ENCODE measurements around the gene CDNF.

The CDNF gene

GRCh38 chr10:14798636-14799035, 39.2 kb downstream of the CDNF start:
- no peak for DNase-seq (ENCODE audit: low read depth, low spot score)
- H3K9me3 ChIP-seq (ENCODE audit: control insufficient read depth, insufficient read depth, low read length) = no peaks in the 10 kb centered on the region
- H3K27me3 ChIP-seq (ENCODE audit: control insufficient read depth, insufficient read depth, low read length) = no peaks in the 10 kb centered on the region
- WGBS (ENCODE audit: insufficient coverage, insufficient read length) = no CpG with 5 or more reads among the region's 5 CpGs
- no peaks in the 10 kb centered on the region for H3K36me3 ChIP-seq (ENCODE audit: control insufficient read depth, insufficient read depth, low read length)
- no peak overlapping the region for H3K27ac ChIP-seq (ENCODE audit: low read length)
- H3K4me3 ChIP-seq (ENCODE audit: low read length) = no peak overlapping the region
- H3K4me1 ChIP-seq (ENCODE audit: control insufficient read depth, insufficient read depth, low read length) = no peaks in the 10 kb centered on the region

GRCh38 chr10:14787938-14788337, 49.9 kb downstream of the CDNF start:
- H3K4me3 ChIP-seq (ENCODE audit: low read length) = no peak overlapping the region
- no CpG with 5 or more reads among the region's 5 CpGs for WGBS (ENCODE audit: insufficient coverage, insufficient read length)
- no peak for DNase-seq (ENCODE audit: low read depth, low spot score)
- no peaks in the 10 kb centered on the region for H3K4me1 ChIP-seq (ENCODE audit: control insufficient read depth, insufficient read depth, low read length)
- no peak overlapping the region for H3K27ac ChIP-seq (ENCODE audit: low read length)
- H3K9me3 ChIP-seq (ENCODE audit: control insufficient read depth, insufficient read depth, low read length) = no peaks in the 10 kb centered on the region
- no peaks in the 10 kb centered on the region for H3K36me3 ChIP-seq (ENCODE audit: control insufficient read depth, insufficient read depth, low read length)
- no peaks in the 10 kb centered on the region for H3K27me3 ChIP-seq (ENCODE audit: control insufficient read depth, insufficient read depth, low read length)

DNA sequence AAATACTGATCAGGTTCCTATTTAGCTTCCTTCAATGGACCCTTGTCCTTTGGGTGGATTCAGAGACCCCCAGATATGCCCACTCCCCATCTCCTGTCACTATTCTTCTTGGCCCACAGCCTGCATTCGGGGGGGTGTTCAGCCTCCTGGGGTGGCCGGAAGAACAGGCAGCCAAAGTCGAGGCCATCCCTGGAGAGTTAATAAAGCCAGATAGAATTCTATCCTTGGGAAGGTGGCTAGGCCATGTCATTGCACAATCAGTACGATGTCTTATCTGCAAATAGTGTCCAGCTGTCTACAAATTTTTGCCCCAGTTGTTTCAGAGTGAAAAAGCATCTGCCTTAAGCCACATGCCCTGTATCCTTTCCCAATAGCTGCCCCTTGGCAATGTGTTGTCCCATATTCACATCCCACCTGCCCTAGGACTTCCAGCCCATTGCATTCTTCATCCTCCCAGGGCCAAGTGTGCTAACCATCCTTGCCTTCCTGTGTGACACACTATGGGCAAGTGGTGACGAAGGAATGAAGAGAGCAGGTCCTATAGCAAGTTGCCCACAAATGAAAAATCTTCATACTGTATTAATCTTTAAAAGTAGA, 53.3 kb downstream of the CDNF start:
- no peak for DNase-seq (ENCODE audit: low read depth, low spot score)
- Histone ChIP-seq H3K27me3 (ENCODE audit: control insufficient read depth, insufficient read depth, low read length) (no peaks in the 10 kb centered on the region), H3K36me3 (ENCODE audit: control insufficient read depth, insufficient read depth, low read length) (no peaks in the 10 kb centered on the region), H3K9me3 (ENCODE audit: control insufficient read depth, insufficient read depth, low read length) (no peaks in the 10 kb centered on the region), H3K4me1 (ENCODE audit: control insufficient read depth, insufficient read depth, low read length) (no peaks in the 10 kb centered on the region), H3K27ac (ENCODE audit: low read length) (no peak overlapping the region), H3K4me3 (ENCODE audit: low read length) (no peak overlapping the region)
- no CpG with 5 or more reads among the region's 5 CpGs for WGBS (ENCODE audit: insufficient coverage, insufficient read length)

DNA sequence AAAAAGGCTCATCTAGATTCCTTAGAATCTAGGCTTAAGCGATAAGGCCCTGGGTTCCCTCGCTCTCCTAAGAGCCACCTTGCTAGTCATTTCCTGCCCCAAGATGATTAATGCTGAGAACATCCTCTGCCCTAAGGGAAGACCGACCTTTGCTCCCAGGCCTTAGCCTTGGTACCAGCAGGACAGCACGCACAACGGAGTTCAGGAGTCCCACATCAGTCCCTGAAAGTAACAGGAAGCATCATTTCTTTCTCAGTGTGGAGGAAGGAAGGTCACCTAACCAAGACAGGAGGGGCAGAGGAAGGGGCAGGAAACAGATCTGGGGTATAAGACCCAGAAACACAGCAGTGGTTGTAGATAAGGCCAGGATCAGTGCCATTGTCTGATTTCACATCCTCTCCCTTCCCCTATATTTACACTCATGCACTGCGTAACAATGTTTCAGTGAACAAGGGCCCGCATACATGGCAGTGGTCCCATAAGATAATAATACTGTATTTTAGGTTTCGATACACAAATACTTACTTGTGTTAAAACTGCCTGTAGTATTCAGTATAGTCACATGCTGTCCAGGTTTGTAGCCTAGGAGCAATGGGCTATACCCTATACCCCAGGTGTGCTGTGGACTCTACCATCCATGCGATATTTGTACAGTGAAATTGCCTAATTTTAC, 55.0 kb downstream of the CDNF start:
- Histone ChIP-seq H3K4me1 (ENCODE audit: control insufficient read depth, insufficient read depth, low read length) (no peaks in the 10 kb centered on the region), H3K9me3 (ENCODE audit: control insufficient read depth, insufficient read depth, low read length) (no peaks in the 10 kb centered on the region), H3K4me3 (ENCODE audit: low read length) (no peak overlapping the region), H3K27ac (ENCODE audit: low read length) (no peak overlapping the region), H3K36me3 (ENCODE audit: control insufficient read depth, insufficient read depth, low read length) (no peaks in the 10 kb centered on the region), H3K27me3 (ENCODE audit: control insufficient read depth, insufficient read depth, low read length) (no peaks in the 10 kb centered on the region)
- no peak for DNase-seq (ENCODE audit: low read depth, low spot score)
- WGBS (ENCODE audit: insufficient coverage, insufficient read length) = no CpG with 5 or more reads among the region's 9 CpGs

DNA sequence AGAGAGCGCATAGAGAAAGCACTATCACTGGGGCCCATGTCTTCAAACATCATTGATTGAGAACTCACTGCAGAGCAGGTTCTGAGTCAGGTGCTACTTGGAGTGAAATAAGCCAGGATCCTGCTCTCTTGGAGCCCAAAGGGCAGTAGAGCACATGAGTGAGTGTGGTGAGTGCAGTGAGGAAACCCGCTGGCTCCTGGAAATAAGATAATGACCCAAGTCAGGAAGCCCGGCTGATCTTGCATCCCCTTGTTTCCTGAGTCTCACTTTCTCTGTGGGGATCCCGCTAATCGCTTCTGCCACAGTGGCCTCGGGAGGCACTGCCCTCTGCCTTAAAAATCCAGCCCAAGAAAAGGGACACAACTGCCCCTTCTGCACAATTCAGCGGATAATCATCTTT, 56.1 kb downstream of the CDNF start:
- no peak overlapping the region for H3K4me3 ChIP-seq (ENCODE audit: low read length)
- DNase-seq (ENCODE audit: low read depth, low spot score) = no peak
- H3K4me1 ChIP-seq (ENCODE audit: control insufficient read depth, insufficient read depth, low read length) = no peaks in the 10 kb centered on the region
- no peak overlapping the region for H3K27ac ChIP-seq (ENCODE audit: low read length)
- H3K36me3 ChIP-seq (ENCODE audit: control insufficient read depth, insufficient read depth, low read length) = no peaks in the 10 kb centered on the region
- no CpG with 5 or more reads among the region's 7 CpGs for WGBS (ENCODE audit: insufficient coverage, insufficient read length)
- H3K27me3 ChIP-seq (ENCODE audit: control insufficient read depth, insufficient read depth, low read length) = no peaks in the 10 kb centered on the region
- H3K9me3 ChIP-seq (ENCODE audit: control insufficient read depth, insufficient read depth, low read length) = no peaks in the 10 kb centered on the region

- Histone ChIP-seq H3K27ac (ENCODE audit: low read length) (no peak overlapping the region), H3K4me1 (ENCODE audit: control insufficient read depth, insufficient read depth, low read length) (no peaks in the 10 kb centered on the region), H3K36me3 (ENCODE audit: control insufficient read depth, insufficient read depth, low read length) (no peaks in the 10 kb centered on the region), H3K27me3 (ENCODE audit: control insufficient read depth, insufficient read depth, low read length) (no peaks in the 10 kb centered on the region), H3K4me3 (ENCODE audit: low read length) (no peak overlapping the region), H3K9me3 (ENCODE audit: control insufficient read depth, insufficient read depth, low read length) (no peaks in the 10 kb centered on the region)
- no CpG with 5 or more reads among the region's 6 CpGs for WGBS (ENCODE audit: insufficient coverage, insufficient read length)
- no peak for DNase-seq (ENCODE audit: low read depth, low spot score)
These were observed 58.7 kb downstream of the CDNF start for GRCh38 chr10:14779001-14779651.

GRCh38 chr10:14776546-14776945, 61.3 kb downstream of the CDNF start:
- no peaks in the 10 kb centered on the region for H3K9me3 ChIP-seq (ENCODE audit: control insufficient read depth, insufficient read depth, low read length)
- H3K4me3 ChIP-seq (ENCODE audit: low read length) = no peak overlapping the region
- H3K36me3 ChIP-seq (ENCODE audit: control insufficient read depth, insufficient read depth, low read length) = no peaks in the 10 kb centered on the region
- H3K4me1 ChIP-seq (ENCODE audit: control insufficient read depth, insufficient read depth, low read length) = no peaks in the 10 kb centered on the region
- no peak overlapping the region for H3K27ac ChIP-seq (ENCODE audit: low read length)
- no peaks in the 10 kb centered on the region for H3K27me3 ChIP-seq (ENCODE audit: control insufficient read depth, insufficient read depth, low read length)
- DNase-seq (ENCODE audit: low read depth, low spot score) = no peak
- WGBS (ENCODE audit: insufficient coverage, insufficient read length) = no CpG with 5 or more reads among the region's 9 CpGs

DNA sequence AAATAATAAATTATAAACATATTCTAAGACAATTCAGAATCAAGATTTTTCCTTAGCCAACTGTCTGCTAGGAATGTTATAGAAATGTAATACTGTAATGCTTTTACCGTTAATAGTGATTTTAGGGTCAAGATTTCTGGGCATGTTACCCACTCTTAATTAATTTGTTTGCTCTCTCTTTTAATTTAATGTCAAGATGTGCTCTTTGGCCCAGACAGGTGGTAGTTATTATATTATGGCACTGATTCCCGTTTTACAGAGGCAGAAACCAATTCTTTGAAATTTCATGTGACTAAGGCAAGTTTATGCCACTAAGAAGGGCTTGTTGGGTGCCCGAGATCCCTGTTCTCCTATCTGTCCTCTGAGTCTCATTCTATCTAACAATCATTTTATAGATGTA, 62.2 kb downstream of the CDNF start:
- Histone ChIP-seq H3K27ac (ENCODE audit: low read length) (no peak overlapping the region), H3K9me3 (ENCODE audit: control insufficient read depth, insufficient read depth, low read length) (no peaks in the 10 kb centered on the region), H3K27me3 (ENCODE audit: control insufficient read depth, insufficient read depth, low read length) (no peaks in the 10 kb centered on the region), H3K4me1 (ENCODE audit: control insufficient read depth, insufficient read depth, low read length) (no peaks in the 10 kb centered on the region), H3K36me3 (ENCODE audit: control insufficient read depth, insufficient read depth, low read length) (no peaks in the 10 kb centered on the region), H3K4me3 (ENCODE audit: low read length) (no peak overlapping the region)
- WGBS (ENCODE audit: insufficient coverage, insufficient read length) = no CpG with 5 or more reads among the region's 3 CpGs
- DNase-seq (ENCODE audit: low read depth, low spot score) = no peak

DNA sequence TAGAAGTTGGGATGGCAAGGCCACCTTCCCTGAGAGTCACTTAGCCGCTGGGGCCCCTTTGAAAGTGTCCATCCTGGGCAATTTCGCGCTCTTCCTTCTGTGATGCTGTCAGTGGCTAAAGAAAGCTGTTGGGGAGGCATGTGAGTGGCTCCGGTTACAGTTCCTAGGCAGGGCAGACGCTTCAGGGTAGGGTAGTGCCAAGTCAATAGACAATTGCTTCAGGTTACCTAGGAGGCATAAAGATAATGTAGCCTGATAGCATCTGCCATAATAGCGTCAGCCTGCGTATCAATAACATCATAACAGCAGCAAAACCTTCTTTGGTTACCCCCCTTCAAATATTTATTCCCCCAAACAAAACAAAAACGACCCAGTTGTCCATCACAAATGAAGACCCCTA, 63.0 kb downstream of the CDNF start, which contains the start of gene FAM107B:
TSS of gene FAM107B (minus strand) at position 101 of the 400 bp plus-strand sequence. CDS start 234 bp downstream, outside the sequence.
- Histone ChIP-seq H3K9me3 (ENCODE audit: control insufficient read depth, insufficient read depth, low read length) (no peaks in the 10 kb centered on the region), H3K36me3 (ENCODE audit: control insufficient read depth, insufficient read depth, low read length) (no peaks in the 10 kb centered on the region), H3K27me3 (ENCODE audit: control insufficient read depth, insufficient read depth, low read length) (no peaks in the 10 kb centered on the region), H3K27ac (ENCODE audit: low read length) (no peak within 1 kb of the TSS), H3K4me3 (ENCODE audit: low read length) (no peak within 1 kb of the TSS), H3K4me1 (ENCODE audit: control insufficient read depth, insufficient read depth, low read length) (no peaks in the 10 kb centered on the region)
- DNase-seq (ENCODE audit: low read depth, low spot score) = no peak
- WGBS (ENCODE audit: insufficient coverage, insufficient read length) = 100% methylated on average over 1 of the region's 8 CpGs

DNA sequence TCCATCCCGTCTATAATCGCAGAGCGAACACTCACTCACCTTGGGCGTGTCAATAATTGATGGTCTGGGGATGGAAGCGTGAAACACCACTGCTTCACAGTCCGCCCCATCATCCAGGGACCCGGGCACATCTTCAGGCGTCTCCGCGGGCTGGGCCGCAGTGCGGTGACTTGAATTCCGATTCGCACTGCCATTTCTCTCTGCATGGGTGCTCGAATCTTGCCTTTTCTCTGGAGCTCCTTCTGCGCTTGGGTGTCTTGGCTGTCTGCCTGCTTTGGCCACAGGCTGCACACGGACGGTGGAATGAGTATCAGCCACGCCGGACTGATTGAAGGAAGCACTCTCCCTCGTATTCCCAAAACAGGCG, 63.6 kb downstream of the CDNF start:
- no peaks in the 10 kb centered on the region for H3K36me3 ChIP-seq (ENCODE audit: control insufficient read depth, insufficient read depth, low read length)
- no peaks in the 10 kb centered on the region for H3K27me3 ChIP-seq (ENCODE audit: control insufficient read depth, insufficient read depth, low read length)
- no peak overlapping the region for H3K4me3 ChIP-seq (ENCODE audit: low read length)
- H3K27ac ChIP-seq (ENCODE audit: low read length) = no peak overlapping the region
- H3K9me3 ChIP-seq (ENCODE audit: control insufficient read depth, insufficient read depth, low read length) = no peaks in the 10 kb centered on the region
- DNase-seq (ENCODE audit: low read depth, low spot score) = no peak
- no peaks in the 10 kb centered on the region for H3K4me1 ChIP-seq (ENCODE audit: control insufficient read depth, insufficient read depth, low read length)
- no CpG with 5 or more reads among the region's 22 CpGs for WGBS (ENCODE audit: insufficient coverage, insufficient read length)
